GM18517 (cell line): ENCODE data around the gene VTN.
"Not testable (repeated sequence)": the region's sequence is repeated elsewhere in the genome, so short reads cannot be mapped to it uniquely, and the experiment has no call there.

Experiments used
- ATAC-seq: cut with Tn5 transposase; IDR thresholded peaks from one replicate; pipeline ENCODE4 v1.9.1; 2021; ENCODE audit warnings: mild to moderate bottlenecking, moderate library complexity; ENCODE audit not compliant: unreplicated experiment

VTN gene

DNA sequence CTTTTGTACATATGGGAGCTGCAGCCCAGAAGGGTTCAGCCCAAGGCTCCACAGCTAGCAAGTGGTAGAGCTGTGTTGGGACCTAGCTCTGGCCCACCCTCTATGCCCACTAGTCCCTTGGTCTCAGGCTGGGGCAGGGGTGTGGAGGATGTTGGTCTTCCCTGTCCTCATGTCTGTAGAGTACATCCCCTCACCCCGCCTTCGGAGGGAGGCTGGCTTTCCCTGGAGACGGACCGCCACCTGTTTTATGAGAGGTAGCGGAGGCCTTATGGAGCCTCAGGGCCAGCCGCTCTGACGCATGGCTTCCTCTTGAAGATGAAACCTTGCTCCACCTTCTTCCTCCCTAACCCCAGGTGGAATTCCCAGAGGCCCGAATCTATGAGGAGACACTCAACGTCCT is 26.1 kb downstream of the VTN start:
- no peak for ATAC-seq

DNA sequence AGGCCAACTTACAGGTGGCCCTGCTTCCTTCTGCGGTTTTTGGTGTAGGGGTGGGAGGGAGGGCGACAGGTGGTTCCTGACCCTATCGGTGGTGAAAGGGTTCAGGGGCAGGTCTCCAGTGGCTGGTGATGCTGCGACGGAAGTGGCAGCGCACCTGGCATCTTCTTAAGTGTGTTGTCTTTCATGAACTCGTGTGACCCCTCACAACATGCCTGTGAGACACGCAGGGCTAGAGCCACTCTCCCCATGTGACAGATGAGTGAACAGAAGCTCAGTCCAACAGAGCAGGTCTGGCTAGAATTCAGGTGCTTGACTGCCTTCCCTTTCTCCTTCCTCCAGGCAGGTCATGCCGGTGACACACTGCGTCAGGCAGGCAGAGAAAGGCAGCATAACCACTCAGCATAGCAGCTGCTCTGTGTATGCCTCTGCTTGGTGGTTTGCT is 26.6 kb downstream of the VTN start:
- ATAC-seq: no peak

DNA sequence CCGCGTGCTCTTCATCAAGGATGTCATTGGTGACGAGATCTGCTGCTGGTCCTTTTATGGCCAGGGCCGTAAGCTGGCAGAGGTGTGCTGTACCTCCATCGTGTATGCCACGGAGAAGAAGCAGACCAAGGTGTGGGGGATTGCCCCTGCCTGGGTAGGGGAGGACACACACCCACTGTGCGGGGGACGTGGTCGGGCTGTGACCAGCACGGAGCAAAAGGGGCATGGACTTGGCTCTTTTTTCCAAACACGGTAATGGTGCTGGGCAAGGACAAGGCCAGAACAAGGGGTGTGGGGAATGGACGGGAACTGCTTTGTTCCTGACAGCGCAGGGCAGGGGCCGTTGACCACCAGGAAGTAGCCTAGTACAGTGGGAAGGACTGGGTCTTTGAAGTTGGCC is 27.8 kb downstream of the VTN start:
- no peak for ATAC-seq

DNA sequence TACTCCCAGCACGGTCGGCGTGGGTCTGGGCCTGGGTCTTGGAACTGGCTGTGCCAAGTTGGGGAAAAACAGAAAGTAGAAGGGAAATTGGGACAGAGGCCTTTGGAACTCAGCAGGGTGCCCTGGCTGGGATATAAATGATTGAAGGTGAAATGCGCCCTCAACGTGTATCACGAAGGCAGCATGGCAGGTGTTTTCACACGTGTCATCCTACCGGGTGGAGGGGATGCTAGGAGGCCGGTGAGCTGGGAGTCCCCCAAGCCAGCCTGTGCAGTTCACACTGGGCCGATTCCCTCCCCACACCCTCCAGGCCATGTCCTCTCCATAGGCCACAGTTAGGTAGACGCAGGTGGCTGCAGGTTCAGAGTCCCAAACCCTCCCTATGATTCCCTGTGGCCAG is 28.6 kb downstream of the VTN start:
- no peak for ATAC-seq

DNA sequence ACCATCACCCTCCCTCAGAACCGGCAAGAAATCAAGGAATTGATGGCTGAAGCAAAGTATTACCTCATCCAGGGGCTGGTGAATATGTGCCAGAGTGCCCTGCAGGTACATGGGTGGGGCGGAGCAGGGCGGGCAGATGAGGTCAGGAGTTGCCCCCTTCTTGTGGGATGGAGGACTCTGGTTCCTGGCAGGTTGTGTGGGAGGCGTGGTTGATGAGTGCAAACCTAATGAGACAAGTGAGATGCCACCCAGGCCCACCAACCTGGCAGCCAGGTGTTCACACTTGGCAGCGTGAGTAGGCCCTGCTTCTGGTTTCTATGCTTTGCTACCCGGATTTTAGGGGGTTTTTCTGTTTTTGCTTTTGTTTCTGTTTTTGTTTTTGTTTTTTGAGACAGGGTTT is 29.7 kb downstream of the VTN start:
- no peak for ATAC-seq

DNA sequence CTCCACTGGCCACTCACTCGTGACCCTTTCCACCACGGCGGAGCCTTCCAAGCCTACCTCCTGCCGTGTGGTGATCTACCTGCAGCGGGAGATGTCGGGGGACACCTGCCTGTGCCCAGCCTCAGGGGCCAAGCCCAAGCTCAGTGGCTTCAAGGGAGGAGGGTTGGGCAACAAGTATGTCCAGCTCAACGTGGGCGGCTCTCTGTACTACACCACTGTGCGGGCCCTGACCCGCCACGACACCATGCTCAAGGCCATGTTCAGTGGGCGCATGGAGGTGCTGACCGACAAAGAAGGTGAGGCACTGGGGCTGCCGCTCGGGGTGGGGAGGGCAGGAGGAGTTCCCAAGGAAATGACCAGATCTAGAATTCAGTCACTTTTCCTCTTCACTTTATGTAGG is 30.7 kb downstream of the VTN start:
- ATAC-seq: no peak

DNA sequence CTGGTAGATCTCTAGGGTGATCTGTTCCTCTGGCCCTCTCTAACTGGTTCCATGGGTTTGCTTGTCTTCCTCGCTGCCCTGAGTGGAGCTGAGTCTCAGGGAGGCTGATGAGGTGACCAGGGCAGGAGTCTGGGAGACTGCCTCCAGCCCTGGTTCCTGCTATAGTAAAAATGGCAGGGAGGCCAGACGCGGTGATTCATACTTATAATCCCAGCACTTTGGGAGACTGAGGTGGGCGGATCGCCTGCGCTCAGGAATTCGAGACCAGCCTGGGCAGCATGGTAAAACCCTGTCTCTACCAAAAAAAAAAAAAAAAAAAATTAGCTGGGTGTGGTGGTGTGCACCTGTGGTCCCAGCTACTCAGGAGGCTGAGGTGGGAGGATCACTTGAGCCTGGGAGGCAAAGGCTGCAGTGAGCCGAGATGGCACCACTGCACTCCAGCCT is 31.3 kb downstream of the VTN start:
- ATAC-seq: not testable (repeated sequence)

DNA sequence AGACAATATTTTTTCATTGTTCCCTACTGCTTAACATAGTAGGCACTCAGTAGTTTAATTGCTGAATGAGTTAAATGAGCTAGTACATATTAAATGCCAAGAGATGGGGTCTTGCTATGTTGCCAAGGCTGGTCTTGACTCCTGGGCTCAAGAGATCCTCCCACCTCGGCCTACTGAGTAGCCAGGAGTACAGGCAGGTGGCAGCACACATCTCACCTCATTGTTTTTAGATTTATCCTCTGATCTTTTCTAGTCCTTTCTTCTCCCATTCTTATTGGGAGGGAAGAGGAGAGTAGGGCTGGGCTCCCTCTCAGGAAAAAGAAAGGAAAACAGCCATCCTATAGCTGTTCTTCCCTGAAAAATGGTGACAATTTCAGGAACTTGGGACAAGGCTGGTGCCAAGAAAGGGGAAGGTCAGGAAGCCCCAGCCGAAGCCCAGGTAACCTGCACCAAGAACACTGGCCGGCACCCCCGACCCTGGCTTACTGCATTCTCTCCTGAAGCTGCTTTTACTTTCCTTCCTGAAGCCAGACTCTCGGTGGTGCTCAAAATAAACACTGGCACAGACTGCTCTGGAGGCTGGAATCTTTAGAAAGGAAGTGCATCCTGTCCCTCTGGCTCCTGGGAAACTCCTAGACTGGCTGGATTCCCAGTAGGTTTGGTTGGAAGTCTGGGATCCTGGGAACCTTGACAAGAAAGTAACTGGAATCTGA is 31.9 kb downstream of the VTN start:
- ATAC-seq: no peak

DNA sequence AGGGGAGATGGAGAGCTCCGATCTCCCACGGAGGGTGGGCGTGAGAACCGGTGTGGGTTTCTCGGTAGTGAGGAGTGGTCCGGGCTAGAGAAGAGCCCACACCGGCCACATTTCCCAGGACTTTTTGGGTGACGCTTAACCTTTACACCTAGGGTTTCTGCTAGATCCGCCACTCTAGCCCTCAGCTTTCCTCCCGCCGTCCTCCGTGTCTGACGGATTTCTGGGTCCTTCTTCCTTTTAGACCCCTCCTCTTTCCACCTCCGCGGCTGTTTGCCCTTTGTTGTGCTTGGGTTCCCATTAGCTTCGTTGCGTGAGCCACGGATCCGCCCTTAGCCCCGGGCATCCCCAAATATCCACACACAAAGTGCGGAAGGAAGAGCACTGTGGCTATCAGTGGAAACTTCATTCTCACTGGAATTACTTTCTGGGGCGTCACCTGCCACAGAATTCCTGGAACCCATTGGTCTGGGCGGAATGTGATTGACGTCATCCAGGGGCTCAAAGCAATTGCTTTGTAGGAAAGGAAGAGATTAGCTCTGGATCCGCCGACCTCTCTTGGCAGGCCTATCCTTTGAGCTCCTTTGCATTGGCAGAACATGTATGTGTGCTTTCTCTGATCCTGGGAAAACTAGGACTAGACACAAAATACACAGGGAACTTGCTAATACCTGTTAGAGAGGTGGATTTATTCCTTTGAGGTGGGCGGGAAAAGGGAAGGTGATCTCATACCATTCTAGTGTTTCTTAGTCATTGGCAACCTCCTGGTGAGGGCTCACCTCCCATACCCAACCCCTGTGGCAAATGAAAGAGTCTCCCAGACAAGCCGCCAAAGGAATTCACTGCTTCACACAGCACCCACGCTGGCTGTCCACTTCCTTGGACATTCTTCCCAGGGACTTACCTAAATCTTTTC is 33.9 kb downstream of the VTN start:
- no peak for ATAC-seq

DNA sequence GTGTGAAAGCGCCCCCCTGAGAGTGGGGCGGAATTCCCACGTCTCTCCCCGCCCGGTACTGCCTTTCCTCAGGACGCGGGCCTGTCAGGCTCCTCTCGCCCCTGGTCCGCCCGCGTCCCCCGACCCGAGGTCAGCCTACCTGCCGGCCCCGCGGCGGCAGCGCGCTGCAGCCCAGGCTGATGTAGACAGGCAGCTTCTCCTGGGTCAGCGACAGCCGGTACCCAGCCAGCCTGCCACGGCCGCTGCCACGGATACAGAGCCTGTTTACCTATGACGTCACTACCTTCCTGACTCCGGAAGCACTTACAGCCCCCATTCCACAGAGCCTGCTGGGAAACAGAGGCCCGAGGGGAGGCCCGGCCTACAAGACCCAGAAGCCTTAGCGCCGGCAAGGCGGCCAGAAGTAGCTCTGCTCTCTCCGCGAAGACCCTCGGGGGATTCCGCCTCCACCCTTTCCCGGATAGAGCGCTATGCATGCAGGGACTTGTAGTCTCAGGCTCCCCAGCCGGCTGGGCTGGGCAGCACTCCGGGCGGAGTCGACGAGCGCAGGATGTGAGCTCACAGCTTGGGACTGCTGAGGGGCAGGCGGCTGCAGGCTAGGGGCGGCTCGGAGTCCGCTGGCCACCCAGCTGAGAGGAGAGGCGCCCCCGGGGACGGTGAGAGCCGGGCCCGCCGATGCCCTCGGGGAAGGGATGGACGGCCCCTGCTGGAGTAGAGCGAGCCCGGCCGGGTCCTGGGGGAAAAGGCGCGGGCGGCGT is 34.7 kb downstream of the VTN start, which contains the start of the genes IFT20 and TNFAIP1:
Gene IFT20 (minus strand): TSS at position 272 of the 758 bp plus-strand sequence. CDS start 3,487 bp downstream, outside the sequence.
Gene TNFAIP1 (plus strand): TSS at position 561 of the 758 bp plus-strand sequence. CDS start 3,761 bp downstream, outside the sequence.
- peak; percentile 95 for ATAC-seq

DNA sequence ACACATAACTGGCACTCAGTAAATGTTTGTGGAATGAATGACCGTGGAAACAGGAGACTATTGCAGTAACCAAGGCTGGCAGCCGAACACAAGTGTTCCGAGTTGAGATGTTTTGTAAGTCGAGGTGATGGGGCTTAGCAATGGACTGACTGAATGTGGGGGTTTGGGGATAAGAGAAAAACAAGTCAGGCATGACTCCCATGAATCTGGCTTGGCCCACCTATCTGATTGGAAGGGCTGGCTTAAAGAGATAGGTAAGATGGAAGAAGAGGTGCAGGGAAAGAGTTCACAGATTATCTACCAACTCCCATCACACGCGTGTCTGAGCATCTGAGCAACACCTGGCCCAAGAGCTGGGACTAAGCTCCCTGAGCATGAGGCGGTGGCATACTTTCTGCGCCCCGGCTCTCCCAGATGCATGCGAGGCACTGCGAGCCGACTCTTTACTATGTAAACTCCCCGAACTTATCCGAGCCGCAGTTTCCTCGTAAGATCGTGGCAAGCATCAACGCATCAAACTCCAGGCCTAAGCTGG is 35.4 kb downstream of the VTN start:
- no peak for ATAC-seq

DNA sequence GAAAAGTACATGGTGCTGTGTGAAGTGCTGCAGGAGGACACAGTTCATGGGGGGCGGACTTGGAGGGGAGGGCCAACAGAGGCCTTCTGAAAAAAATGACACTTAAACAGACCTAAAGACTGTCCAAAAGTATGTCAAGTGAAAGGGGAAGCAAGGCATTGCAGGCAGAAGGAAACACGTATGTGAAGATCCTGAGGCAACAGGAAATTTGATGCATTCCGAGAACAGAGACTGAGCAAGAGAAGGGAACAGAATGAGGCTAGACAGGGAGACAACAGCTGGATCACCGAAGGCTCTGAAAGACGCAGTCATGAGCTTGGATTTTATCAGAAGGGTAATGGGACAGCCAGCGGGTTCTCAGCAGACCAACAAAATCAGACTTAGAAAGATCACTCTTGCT is 35.9 kb downstream of the VTN start:
- ATAC-seq: no peak

DNA sequence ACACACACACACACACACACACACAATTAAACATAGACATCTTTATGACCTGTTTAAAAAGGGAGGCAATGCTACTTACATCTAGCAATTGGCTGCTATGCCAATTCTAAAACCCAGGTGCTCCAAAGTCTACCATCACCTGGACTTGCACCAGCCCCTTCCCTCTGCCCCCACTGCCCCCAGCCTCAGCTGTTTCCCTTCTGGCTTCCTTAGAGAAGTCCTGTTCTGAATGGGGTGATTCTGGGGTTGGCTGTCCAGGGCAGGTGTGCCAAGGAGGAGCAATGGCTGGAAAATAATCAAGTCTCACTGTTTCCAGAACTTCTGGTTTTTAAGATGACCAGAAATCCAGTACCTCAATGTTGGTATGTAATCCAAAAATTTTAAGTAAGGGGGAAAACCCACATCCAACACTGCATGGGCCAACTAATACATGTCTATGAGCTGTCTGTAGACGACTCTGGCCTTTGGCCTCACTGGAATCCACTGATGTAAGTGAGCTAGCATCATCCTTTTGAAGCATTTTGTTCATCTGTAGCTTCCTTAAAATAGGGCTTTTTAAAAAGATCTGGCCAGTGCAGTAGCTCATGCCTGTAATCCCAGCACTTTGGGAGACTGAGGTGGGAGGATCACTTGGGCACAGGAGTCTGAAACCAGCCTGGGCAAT is 36.9 kb downstream of the VTN start:
- ATAC-seq: no peak

DNA sequence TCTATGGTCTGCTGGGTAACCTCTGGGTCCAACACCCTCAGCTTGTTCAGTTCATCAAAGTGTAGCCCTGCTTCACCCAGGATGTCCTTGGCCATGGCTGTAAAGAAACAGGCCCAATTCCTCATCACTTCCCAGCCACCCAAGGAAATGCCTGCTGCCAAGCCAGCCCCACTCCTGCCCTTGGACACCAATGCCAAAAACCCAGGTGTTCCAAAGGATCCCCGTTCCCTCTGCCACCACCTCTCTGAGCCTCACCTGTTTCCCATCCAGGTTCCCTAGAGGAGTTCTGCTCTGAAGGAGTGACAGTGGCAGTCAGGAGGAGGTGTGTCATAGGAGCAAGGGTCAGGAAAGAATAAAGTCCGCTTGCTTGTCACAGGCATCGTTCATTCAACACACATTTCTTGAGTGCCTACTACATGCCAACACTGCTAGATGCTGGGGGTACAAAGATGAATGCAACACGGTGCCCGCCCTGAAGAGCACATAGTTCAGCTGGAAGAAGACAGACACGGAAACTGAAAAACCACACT is 38.2 kb downstream of the VTN start:
- ATAC-seq: no peak

DNA sequence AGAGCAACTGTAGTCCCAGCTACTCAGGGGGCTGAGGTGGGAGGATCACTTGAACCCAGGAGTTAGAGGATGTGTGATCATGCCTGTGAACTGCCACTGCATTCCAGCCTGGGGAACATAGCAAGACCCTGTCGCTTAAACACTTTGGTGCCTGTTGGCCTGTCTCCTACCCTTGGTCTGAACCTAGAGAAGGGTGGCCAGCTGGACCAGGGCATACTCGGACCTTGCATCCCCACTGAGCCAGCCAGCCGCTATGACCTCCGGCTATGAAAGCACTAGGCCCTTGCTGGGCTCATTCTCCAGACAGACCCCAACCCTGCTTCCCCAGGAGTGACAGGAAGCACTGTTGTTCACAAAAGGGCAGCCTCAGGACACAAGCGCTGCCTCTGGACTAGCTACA is 39.4 kb downstream of the VTN start:
- ATAC-seq: no peak

DNA sequence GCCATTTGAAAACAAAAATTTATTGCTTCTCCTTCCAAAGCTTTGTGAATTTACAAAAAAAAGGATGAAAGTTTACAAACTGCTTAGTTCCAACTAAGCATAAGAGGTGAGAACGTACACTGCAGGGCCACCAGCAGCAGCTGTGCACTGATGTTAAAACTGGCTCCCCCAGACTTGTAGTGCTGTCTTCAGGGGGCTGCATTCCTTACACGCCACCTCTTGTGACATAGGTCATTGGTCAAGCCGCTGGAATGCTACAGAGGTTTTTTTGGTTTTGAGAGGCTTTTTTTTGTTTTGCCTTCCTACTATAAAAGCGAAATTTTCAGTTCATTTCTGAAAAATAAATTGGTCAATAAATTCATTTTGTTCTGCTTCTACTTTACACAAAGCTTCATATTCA is 41.8 kb downstream of the VTN start:
- ATAC-seq: no peak

DNA sequence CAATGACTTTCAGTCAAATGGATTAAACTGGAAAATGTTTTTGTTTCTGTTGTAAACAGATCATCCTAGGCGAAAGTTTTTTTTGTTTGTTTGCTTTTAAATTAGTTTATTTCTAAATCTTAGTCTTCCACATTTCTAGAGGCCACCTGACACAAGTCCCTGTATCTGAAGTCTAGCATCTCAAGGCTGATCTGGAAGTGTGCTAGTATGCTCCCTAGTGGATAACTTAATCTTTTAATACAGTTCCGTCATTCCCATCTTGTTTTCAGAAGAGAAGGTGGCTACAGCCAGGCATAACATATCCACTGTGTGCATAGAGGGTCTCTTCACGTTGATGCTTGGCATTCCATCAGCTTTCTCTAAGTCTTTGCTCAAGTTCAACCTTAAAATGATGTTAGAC is 42.4 kb downstream of the VTN start:
- no peak for ATAC-seq

DNA sequence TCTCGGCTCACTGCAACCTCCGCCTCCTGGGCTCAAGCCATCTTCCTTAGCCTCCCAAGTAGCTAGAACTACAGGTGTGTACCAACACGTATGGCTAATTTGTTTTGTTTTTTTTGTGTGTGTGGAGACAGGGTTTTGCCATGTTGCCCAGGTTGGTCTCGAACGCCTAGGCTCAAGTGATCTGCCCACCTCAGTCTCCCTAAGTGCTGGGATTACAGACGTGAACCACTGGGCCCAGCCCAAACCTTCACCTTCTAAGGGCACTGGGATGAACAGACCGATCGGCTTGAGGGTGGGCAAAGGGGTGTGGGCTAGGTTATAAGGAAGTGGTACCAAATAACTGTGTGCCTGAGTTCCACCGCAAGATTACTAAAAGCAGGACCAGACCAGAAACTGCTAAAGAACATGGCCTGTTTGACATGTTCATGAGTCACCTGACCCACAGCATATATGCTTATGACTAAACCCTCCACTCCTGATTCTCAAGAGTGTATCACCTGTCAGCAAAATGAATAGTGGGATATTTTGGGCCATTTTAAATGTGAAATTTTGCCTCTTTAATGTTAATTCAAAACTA is 43.0 kb downstream of the VTN start:
- no peak for ATAC-seq

DNA sequence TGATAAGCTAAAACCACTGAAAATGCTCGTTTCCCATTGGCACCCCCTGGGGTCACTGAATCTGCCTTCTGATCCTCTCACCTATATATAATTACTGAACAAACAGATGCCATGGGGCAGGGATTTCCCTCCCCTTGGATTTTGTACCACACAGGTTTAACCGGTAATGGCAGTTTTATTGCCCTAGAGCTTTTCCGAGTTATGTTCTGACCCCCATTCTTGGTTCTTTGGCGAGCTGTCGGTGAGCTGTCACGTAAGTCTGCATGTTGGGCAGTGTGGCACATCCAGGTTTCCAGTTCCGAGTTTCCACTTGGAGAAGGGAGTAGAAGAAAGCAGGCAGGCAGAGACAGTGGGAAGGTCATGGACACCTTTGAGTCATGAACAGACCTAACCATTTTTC is 44.0 kb downstream of the VTN start:
- ATAC-seq: no peak

DNA sequence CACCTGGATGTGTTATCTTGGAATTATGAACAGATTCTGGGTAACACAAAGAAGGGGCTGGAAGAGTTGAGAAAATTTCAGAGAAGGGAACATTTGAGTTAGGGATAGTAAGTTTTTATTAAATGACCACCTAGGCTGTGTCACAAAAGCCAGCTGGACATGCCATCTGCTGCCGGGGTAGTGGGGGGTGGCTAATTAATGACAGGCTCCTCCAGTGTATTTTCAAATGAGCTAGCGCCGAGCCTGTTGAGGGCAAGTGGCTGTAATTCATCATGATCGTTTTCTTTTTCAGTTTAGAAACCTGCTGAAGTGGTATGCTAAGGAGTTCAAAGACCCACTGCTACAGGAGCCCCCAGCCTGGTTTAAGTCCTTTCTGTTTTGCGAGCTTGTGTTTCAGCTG is 44.9 kb downstream of the VTN start:
- no peak for ATAC-seq
